Stimulated activated CD4-positive, alpha-beta T cell treated with anti-CD3 and anti-CD28 coated beads, Interleukin-2, amount 100 ng/mL, for 4 hours (primary cell): ENCODE results near the gene MRAP2.
"Not testable (repeated sequence)": the region's sequence is repeated elsewhere in the genome, so short reads cannot be mapped to it uniquely, and the experiment has no call there.

Experiments
- DNase-seq: peaks from one replicate; pipeline ENCODE4 v3.0.0-alpha.2; 2020; ENCODE audit warnings: low read depth

The MRAP2 gene

GRCh38 chr6:84028350-84028749 is 5.2 kb upstream of the MRAP2 start:
- DNase-seq, result no peak

- not testable (repeated sequence) for DNase-seq
Observed at GRCh38 chr6:84032000-84032399, 1.6 kb upstream of the MRAP2 start.

- DNase-seq, result no peak
Observed at GRCh38 chr6:84035484-84035883, 1.9 kb downstream of the MRAP2 start.

DNA sequence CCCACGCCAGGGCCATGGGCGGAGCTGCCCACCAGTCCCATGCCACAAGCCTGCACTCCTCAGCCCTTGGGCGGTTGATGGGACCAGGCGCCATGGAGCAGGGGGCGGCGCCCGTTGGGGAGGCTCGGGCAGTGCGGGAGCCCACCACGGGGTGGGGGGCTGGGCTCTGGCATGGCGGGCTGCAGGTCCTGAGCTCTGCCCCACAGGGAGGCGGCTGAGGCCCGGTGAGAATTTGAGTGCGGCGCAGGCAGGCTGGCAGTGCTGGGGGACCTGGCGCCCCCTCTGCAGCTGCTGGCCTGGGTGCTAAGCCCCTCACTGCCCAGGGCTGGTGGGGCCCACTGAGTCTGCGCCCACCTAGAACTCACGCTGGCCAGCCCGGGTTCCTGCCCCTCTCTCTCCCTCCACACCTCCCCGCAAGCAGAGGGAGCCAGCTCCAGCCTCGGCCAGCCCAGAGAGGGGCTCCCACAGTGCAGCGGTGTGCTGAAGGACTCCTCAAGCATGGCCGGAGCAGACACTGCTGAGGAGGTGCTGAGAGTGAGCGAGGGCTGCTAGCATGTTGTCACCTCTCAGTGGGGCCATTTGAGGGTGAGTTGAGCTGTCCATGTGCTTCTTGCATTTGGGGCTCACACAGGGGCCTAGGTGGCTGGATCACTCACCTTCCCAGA is 4.0 kb downstream of the MRAP2 start:
- no peak for DNase-seq

- no peak for DNase-seq
Observed at GRCh38 chr6:84042603-84043002, 9.0 kb downstream of the MRAP2 start.

GRCh38 chr6:84043555-84043954 is 10.0 kb downstream of the MRAP2 start:
- DNase-seq, result no peak

DNA sequence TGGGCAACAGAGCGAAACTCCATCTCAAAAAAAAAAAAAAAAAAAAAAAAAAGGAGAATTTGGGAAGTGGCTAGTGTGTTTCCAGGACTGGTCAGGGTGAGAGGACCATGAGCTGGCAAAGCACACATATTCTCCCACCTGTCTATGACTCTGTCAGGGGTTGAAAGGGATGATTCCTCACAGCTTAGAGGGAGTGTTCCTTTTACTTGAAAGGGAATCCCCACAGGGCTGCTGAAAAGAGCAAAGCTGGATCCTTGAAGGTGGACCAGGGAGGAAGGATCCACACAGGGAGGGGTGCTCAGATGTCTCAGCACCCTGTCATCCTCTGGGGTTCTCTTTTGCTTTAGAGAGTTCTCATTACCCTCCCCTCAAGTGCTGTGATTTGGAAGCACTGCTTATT is 13.2 kb downstream of the MRAP2 start:
- no peak for DNase-seq

- DNase-seq, result no peak
Observed at GRCh38 chr6:84048588-84048987, 15.0 kb downstream of the MRAP2 start.

DNA sequence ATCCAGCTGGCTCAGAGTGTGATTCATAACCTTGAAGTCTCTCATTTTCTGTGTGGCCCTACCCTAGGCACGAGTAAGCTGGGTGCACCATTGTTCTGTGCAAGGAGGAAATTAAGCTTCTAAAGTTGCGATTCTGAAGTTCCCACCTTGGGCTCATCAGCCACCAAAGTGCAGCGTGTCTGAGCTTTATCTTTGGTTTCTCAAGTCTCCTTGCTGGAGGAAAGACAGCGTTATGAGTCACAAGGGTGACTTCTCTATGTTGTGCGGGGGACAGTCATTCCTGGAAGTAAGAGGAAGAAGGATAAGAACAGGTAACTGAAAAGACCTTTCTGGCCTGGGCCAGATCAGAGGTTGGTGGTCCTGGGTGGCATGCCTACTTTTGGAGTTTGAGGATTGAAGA is 16.8 kb downstream of the MRAP2 start:
- no peak for DNase-seq

- no peak for DNase-seq
Observed at GRCh38 chr6:84052204-84052882, 18.8 kb downstream of the MRAP2 start.

DNA sequence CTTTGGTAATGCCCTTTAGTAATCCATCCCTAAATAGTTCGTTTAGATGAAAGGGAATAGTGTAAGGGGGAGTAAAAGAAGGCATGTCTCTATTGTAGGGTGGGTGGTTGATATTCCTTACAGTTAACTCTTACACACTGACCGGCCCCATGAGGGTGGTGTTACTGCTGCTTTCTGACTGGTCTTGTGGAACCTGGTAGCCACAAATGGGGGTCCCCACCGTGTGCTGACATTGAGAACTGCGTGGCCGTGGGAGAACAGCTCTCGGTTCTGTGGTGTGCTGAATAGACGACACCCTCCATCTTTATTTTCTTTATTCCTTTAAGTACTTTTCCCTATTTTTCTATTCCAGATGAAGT is 19.3 kb downstream of the MRAP2 start:
- DNase-seq, result no peak

DNA sequence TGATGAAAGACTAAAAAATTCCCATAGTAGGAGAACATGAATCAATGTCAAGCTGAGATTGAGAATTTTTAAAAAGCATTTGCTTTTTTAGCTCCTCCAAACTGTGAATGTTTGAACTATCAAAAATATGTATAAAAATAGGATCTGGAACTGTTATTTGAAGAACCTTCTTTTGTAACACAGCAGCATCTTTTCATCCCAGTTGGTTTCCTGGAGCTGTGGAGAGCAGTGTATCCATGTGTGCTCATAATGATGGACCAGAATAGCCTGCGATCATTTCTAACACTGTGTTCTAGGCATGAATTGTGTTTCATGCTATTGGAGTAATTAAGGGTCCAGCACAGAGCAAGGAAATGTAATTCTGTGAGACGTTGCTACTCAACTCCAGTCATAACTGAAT is 22.1 kb downstream of the MRAP2 start:
- no peak for DNase-seq

- no peak for DNase-seq
Observed at GRCh38 chr6:84057908-84058307, 24.3 kb downstream of the MRAP2 start.

DNA sequence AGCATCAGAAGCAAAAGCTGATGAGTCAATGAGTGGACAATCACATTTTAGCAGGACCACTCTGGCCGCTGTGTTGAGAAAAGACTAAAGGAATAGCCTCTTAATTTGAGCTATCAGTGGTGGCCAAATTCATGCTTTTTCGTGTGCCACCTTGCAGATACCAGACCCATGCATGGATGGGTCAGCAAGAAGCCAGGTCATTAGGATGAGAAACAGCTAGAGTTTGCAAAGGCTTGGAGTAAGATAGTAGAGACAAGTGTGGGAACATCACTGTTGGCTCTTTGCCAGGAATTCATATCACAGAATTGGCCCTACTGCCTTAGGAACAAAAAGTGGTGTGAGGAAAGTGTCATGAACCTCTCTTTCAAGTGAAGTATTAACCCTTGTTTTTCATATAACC is 25.5 kb downstream of the MRAP2 start:
- no peak for DNase-seq

GRCh38 chr6:84061174-84061573 is 27.6 kb downstream of the MRAP2 start:
- DNase-seq, result no peak

GRCh38 chr6:84061613-84062398 is 28.2 kb downstream of the MRAP2 start:
- DNase-seq, result no peak

GRCh38 chr6:84062519-84063154 is 29.1 kb downstream of the MRAP2 start:
- no peak for DNase-seq

DNA sequence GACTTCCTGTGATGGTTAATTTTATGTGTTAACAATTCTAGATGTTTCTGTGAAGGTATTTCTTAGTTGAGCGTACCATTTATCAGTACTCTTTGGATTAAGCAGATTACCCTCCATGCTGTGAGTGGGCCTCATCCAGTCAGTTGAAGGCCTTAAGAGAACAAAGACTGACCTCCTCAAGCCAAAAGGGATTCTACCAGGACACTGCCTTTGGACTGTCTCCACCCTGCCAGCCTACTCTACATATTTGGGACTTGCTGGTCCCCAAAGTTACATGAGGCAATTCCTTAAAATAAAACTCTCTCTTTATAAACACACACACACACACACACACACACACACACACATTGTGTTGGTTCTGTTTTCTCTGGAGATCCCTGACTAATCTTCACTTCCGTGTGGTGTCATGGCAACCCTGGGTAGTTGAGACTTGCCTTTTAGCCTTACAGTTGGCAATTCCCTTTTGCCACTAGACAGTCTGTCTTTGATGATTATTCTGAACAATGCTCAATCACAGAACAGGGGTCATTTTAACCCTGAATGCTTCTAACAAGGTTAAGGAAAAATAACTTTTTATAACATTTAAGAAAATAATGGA is 32.2 kb downstream of the MRAP2 start:
- DNase-seq, result no peak

- no peak for DNase-seq
Observed at GRCh38 chr6:84066536-84066935, 33.0 kb downstream of the MRAP2 start.

DNA sequence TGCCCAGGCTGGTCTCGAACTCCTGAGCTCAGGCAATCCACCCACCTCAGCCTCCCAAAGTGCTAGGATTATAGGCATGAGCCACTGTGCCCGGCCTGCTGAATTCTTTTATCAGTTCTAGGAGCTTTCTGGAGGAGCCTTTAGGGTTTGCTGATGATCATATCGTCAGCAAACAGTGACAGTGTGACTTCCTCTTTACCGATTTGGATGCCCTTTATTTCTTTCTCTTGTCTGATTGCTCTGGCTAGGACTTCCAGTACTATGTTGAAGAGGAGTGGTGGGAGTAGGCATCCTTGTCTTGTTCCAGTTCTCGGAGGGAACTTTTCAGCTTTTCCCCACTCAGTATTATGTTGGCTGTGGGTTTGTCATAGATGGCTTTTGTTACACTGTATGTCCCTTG is 35.3 kb downstream of the MRAP2 start:
- not testable (repeated sequence) for DNase-seq

- DNase-seq, result no peak
Observed at GRCh38 chr6:84072442-84072997, 38.9 kb downstream of the MRAP2 start.
